G401.6 (cell line): ENCODE measurements around the gene PDSS2.
"Not testable (repeated sequence)": the region's sequence is repeated elsewhere in the genome, so short reads cannot be mapped to it uniquely, and the experiment has no call there.

ENCODE experiments used
- FAIRE-seq: peaks from 2 replicates; lab custom pipeline; 2012; peaks lifted over from hg19 to GRCh38; lab: Jason Lieb, UNC

The PDSS2 gene

GRCh38 chr6:107413966-107414645 lies 45.3 kb downstream of the PDSS2 start:
- FAIRE-seq: no peak

GRCh38 chr6:107411161-107411560 lies 48.2 kb downstream of the PDSS2 start:
- FAIRE-seq: no peak

DNA sequence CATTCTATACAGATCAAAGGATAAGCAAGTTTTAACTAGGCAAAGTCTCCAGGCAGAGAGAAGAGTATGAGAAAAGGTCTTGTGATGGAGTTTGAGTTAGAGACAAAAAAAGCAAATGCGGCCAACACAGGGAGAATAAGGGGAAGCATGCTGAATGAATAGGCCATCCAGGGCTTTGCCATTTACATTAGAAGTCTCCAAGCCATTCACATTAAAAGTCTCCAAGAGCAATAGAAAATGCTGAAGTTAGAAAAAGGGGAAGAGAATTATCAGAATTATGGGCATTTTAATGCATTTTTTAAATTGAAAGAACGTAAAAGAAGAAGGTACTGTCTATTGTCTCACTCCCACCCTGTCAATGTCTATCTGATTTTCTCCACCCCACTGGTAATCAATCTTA lies 49.4 kb downstream of the PDSS2 start:
- FAIRE-seq: no peak

DNA sequence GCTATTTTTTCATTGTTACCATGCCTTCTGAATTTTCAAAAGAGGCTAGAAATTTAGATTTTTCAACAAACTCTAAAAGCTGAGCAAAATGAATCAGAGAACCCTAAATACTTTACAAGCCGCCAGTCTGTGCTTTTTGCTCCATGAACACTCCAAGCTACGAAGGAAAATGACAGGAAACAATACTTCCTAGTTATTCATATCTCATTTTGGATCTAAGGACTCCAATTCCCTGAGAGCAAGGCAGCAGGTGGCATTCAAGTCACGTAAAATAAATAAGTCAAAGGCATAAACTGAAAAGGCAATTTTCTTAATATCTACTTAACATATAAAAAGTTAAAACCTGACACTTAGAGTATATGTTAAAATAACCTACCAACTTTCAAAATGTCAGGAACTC lies 50.6 kb downstream of the PDSS2 start:
- no peak for FAIRE-seq

- no peak for FAIRE-seq
Measured at GRCh38 chr6:107405002-107405401, 54.4 kb downstream of the PDSS2 start.

DNA sequence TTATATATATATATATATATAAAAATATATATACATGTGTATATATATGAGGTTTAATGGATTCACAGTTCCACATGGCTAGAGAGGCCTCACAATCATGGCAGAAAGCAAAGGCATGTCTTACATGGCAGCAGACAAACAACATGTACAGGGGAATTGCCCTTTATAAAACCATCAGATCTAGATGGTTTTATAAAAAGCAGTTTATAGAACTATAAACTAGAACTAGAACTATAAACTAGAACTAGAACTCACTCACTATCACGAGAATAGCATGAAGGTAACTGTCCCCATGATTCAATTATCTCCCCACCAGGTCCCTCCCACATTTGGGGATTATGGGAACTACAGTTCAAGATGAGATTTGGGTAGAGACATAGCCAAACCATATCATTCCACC lies 56.8 kb downstream of the PDSS2 start:
- FAIRE-seq: no peak

DNA sequence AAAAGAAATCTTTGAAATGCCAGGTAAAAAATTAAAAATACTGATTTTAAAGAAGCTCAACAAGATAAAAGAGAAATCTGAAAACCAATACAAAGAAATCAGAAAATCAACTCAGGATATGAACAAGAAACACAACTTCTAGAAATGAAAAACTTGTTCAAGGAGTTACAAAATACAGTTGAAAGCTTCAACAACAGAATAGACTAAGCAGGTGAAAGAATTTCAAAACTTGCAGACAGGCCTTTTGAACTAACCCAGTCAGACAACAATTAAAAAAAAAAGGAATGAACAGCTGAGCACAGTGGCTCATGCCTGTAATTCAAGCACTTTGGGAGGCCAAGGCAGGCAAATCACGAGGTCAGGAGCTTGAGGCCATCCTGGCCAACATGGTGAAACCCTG lies 57.8 kb downstream of the PDSS2 start:
- peak; percentile 19 for FAIRE-seq

DNA sequence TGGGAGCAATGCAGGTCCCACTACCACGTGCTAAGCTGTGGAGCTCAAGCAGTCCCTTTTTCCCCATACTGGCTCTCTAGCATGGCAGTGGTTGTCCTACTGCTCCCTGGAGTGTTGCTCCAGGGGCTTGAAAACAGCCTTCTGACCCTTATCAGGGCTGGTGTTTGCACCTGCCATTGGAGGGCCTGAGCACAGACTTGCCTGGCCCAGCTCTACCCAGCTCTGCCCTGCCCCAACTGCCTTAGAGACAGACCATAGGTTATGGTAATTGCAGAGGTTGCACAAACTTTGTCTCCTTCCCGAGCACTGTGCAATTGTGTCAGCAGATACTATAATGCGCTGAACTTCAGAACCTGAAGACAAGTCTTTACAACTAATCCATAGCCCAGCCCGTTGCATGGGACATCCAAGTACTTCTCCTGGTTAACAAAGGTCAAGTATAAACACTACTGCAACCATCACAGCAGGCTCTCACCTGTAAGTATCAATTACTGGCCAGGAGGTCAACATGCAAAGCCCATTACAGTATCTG lies 58.7 kb downstream of the PDSS2 start:
- FAIRE-seq: no peak

GRCh38 chr6:107399935-107400334 lies 59.4 kb downstream of the PDSS2 start:
- FAIRE-seq: no peak

- FAIRE-seq: no peak
Measured at GRCh38 chr6:107398001-107398400, 61.4 kb downstream of the PDSS2 start.

DNA sequence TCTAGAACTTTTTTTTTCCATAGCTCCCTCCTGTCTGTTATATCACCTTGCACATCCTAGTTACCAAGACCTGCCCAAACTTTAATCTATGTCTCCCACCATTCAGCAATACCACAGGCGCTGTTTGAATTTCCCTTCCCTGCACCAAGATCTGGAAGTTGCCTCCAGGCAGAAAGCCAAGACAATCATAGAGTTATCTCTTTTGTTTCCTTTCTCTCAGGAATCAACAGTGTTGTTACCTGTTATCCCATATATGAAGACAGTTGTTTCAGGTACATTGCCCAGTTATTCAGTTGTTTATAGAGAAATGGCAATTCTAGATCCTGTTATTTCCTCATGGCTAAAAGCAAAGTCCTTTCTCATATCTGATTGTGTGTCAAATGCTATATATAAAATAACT lies 63.2 kb downstream of the PDSS2 start:
- no peak for FAIRE-seq

DNA sequence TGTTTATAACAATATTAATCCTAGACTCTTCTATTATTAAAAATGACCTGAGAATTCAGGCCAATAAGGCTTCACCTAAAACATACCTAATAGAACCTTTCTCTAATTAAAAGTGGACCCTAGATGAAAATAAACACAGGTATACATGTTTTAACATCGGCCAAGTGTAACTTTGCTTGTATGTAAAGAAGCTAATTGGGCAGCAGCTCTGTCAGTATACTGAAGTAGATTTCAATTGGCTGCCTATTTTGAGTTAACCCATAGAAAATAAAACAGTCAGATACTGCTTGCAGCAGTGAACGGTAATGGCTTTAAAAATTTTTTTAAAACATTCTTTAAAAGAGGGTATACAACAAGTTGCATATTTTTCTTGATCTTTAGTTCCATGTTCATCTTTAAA lies 67.3 kb downstream of the PDSS2 start:
- FAIRE-seq: no peak

DNA sequence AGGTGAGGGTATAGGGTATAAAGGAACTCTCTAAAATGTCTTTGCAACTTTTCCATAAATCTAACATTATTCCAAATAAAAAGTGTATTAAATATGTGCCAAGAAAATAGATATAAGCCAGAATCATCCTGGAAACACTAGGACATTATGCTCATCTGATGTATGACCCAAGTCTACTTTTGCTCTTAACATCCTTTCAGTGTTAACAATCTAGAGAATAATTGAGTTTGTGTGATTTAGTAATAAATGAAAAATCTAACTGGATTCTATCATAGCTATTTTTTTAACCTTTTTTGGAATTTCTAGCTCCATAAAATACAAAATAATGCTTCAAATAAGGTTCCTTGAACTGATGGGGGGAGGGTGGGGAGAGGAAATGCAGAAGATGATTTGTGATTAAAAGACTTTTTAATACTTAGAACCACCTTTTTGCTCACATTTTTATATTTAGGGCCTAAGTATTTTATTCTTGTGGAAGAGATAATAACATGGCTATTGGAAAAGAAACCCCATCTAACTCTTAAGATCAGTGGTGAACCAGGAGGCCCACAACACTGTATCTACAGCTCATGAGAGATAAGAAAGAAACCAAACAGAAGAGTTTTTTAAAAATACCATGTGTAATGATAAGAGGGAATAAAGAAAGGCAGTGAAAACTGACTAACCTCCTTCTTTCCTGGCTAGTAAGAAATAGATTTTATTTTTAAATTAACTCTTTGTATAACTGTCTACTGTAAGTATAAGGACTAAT lies 68.5 kb downstream of the PDSS2 start:
- FAIRE-seq: no peak

GRCh38 chr6:107390056-107390455 lies 69.3 kb downstream of the PDSS2 start:
- no peak for FAIRE-seq

DNA sequence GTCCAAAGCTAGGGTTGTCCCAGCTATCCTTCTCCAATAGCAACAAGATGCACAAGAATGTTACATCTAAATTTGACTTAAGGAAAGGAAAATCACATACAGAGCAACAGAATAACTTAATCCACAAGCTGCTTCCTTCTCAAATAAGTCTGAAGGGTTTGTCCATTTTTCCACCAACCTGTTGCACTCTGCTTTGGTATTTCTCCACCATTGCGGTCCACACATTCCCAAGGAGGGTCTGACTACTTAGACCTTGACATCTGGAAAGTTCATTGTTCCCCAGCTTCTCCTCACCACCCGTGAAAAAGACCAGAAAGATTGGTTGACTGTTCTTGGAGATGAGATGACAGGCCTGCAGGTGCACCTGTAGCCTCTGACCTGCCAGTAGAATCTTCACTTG lies 72.5 kb downstream of the PDSS2 start:
- FAIRE-seq: no peak

DNA sequence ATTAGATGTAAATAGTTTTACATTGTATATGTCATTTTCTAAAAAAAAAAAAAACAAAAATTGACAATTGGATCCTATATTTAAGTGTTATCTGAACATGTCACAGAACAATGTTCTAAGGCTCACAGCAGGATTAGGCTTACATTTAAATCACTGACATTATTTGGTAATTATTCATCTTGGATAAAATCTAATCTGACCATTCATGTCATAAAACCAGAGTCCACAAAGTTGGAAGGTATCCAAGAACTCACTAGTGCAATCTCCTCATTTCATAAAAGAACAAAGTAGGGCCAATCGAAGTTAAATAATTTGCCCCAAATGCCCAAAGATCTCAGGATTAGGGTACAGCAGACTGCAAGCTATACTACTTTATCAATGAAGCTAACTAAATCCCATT lies 73.0 kb downstream of the PDSS2 start:
- no peak for FAIRE-seq

DNA sequence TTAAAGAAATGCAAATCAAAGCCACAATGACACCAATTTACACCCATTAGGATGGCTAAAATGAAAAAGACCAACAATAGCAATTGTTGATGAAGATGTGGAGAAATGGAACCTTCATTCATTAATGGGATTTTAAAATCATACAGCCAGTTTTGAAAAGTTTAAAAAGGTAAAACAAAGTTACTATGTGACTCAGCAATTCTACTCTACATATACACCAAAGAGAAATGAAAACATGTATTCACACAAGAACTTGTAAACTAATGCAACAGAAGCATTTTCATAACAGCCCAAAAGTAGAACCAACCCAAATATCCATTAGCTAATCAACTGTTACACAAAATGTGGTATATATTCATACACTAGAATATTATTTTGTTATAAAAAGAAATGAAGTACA lies 75.7 kb downstream of the PDSS2 start:
- no peak for FAIRE-seq

DNA sequence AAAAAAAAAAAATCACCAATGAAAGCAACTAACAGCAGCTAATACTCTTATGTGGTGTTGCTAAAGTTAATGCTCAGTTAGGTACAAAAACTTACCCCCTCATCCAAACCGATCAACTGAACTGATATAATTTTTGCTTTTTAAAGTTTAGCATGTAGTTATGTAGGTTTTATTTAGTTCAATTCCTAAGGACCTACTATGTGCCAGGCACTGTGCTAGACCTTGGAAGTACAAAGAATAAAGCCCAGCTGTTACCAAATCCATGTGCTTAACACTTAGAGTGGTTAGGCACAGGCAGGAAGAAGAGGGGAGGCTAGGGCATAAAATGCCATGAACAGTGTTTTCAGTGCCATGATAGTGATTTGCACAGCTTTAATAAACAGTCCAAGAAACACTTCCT lies 85.1 kb downstream of the PDSS2 start:
- FAIRE-seq: no peak

- no peak for FAIRE-seq
Measured at GRCh38 chr6:107369493-107369892, 89.9 kb downstream of the PDSS2 start.

GRCh38 chr6:107368471-107368870 lies 90.9 kb downstream of the PDSS2 start:
- no peak for FAIRE-seq

DNA sequence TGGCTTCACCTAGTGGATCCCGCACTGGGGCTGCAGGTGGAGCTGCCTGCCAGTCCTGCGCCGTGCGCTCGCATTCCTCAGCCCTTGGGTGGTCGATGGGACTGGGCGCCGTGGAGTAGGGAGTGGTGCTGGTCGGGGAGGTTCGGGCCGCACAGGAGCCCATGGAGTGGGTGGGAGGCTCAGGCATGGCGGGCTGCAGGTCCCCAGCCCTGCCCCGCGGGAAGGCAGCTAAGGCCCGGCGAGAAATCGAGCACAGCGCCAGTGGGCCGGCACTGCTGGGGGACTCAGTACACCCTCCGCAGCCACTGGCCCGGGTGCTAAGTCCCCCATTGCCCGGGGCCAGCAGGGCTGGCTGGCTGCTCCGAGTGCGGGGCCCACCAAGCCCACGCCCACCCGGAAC lies 95.2 kb downstream of the PDSS2 start:
- not testable (repeated sequence) for FAIRE-seq

GRCh38 chr6:107361753-107362604 lies 97.4 kb downstream of the PDSS2 start:
- FAIRE-seq: no peak

DNA sequence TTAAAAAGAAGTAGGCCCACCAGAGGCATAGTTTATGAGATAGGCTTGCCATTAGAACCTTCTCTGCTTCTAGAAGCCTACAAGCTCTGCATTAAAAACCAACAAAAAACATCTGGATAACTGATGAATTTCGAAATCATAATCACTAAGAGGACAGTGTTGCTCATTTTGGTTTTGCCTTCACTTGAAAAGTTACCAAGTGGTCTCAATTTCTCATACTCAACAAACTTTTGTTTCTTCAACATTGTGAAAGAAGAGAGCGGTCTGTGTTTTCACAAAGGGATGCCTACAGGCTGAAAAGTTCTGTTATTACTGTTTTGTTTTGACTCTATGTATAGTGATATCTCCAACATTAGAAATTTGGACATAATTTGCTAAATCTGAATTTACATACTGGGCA lies 98.9 kb downstream of the PDSS2 start:
- no peak for FAIRE-seq
